ENCODE measurements around the gene LCMT1.

DNA sequence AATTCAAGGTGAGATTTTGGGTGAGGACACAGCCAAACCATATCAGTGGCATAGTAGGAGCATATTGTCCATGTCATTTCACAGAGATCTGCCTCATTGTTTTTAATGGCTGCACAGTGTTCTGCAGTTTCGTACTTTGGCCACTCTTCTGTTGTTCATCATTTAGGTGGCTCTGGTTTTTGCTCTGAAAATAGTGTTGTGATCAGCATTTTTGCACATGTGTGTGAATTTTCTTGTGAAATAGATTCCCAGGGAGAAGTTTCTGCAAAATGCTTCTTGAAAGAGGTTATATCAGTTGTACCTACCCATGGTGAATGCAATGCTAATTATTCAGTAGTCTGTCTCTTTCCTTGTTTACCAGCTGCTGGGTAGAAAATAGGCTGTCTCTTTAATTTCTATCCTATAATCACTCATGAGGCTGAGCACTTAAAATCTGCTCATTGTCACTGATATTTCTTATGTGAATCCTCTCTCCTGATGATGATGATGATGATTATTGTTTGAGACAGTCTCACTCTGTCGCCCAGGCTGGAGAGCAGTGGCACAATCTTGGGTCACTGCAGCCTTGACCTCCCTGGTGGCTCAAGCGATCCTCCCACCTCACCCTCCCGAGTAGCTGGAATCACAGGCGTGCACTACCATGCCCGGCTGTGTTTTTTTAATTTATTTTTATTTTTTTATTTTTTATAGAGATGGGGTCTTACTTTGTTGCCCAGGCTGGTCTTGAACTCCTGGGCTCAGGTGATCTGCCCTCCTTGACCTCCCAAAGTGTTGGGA is 10.5 kb downstream of the LCMT1 start:
- TF ChIP-seq, protein P1, sequence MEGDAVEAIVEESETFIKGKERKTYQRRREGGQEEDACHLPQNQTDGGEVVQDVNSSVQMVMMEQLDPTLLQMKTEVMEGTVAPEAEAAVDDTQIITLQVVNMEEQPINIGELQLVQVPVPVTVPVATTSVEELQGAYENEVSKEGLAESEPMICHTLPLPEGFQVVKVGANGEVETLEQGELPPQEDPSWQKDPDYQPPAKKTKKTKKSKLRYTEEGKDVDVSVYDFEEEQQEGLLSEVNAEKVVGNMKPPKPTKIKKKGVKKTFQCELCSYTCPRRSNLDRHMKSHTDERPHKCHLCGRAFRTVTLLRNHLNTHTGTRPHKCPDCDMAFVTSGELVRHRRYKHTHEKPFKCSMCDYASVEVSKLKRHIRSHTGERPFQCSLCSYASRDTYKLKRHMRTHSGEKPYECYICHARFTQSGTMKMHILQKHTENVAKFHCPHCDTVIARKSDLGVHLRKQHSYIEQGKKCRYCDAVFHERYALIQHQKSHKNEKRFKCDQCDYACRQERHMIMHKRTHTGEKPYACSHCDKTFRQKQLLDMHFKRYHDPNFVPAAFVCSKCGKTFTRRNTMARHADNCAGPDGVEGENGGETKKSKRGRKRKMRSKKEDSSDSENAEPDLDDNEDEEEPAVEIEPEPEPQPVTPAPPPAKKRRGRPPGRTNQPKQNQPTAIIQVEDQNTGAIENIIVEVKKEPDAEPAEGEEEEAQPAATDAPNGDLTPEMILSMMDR (conservative IDR thresholded peaks at IDR 0.05), result no peak
- no peak for TF ChIP-seq ZFX (IDR thresholded peaks at IDR 0.05)
